DMS153 treated with DMSO at 0.1 percent for 48 hours (cell line): ENCODE results near the gene SND1.

Source experiments
- DNase-seq: peaks from one replicate; lab custom pipeline; 2025; ENCODE audit not compliant: unreplicated experiment; lab: John Stamatoyannopoulos, UW

The SND1 gene

DNA sequence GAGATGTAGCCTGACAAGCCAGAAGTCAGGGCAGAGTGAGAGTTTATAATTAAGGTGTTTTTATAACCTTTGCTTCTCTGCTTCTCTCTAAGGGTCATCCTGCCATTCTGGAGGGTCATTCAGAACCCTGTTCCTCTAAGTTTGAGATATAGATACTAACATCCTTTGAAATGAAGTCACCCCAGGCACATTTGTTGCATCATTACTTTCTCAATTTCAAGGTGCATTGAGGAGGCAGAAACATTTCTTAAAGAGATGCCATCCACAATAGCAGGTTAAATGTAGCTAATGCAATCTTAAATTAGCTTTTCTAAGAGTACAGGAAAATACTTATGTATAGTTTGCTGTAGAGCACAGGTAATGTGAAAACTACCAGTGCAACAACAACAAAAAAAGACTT is 272.9 kb downstream of the SND1 start:
- no peak for DNase-seq

DNA sequence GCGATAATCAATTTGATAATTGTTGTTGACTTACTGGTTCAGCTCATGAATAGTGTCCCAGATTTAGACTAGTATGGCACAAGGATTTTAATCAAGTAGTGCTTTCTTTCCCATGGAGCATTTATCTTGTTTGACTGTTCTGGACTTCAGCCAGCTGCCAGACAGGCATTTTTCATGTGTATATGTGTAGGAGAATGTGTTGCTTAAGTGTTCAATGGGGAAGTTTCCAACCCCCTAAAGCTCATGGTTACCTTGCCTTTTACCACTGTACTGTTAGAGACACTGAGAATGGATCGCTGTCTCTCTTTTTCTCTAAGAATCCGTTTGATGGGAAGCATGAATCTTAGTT is 275.3 kb downstream of the SND1 start:
- no peak for DNase-seq

DNA sequence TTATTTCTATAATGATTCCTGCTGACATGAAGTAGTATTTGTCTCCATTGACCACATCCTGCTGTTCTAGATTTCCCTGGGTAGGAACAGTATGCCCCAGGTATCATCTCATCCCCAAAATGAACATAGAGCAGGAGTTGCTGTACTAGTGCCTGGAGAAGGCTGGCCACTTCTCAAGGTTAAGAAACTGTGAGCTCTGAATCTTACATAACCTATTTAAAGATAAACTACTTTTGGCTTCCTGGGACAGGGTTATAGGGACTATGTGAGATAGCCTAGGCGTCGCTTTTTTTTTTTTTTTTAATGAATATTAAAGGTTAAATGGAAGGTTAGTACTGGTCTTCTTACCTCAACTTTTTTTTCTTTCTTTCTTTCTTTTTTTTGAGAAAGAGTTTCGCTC is 276.2 kb downstream of the SND1 start:
- DNase-seq = no peak

DNA sequence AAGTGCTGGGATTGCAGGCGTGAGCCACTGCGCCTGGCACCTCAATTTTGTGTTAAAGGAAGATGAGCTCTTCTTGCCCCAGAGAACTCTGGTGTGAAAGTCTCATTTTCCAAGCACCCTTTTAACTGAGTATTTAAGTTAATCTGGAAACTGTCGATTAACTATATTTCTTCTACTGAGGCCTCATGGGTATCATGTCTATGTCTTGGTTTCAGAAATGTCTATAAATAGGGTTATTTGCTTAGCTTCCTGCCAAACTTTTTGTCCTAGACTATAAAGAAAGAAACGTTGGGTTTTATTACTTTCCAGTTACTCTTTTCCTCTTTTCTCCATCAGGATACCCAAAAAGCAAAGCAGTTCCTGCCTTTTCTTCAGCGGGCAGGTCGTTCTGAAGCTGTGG is 276.9 kb downstream of the SND1 start:
- DNase-seq = no peak

DNA sequence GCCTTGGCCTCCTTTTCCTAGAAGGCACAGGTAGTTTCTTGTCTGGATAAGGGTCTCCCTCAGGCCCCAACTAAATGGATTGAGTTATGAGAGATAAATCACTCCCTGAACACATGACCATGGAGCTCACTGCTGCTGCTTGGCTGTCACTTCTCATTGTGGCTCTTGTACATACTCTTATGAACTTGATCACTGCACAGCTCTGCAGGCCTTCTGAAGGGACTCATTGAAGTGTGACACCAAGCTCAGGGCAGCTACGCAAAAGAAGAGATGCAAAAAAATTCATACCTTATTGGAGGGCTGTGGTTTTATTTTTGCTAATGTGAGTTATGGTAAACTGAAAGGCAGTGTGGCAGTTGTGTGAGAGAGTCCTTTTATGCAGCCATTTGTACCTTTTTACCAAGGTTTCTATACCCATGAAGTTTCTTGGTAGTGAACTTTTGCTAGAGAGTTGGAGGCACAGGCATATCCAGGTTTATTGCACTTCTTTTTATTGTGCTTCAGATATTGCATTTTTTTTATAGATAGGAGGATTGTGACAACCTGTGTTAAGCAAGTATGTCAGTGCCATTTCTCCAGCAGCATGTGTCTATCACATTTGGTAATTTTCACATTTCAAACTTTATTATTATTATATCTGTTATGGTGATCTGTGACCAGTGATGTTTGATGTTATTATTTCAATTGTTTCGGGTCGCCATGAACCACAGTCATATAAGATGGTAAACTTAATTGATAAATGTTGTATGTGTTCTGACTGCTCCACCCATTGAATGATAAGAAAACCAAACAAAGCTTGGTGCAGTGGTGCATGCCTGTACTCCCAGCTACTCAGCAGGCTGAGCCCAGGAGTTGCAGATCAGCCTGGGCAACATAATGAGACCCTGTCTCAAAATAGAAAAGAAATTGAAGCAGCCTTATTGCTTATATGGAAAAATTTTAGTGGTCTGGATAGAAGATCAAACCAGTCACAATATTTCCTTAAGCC is 278.6 kb downstream of the SND1 start:
- DNase-seq = no peak

DNA sequence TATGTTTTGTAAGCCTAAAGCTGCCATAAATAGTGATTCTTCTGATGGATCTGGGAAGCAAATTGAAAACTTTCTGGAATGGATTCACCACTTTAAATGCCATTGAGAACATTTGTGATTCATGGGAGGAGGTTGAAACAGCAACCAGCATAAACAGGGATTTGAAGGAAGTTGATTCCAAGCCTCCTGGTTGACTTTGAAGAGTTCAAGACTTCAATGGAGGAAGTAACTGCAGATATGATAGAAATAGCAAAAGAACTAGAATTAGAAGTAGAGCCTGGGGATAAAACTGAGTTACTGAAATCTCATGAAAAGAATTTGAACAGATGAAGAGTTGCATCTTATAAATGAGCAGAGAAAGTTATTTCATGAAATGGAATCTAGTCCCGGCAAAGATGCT is 280.1 kb downstream of the SND1 start:
- DNase-seq = no peak

DNA sequence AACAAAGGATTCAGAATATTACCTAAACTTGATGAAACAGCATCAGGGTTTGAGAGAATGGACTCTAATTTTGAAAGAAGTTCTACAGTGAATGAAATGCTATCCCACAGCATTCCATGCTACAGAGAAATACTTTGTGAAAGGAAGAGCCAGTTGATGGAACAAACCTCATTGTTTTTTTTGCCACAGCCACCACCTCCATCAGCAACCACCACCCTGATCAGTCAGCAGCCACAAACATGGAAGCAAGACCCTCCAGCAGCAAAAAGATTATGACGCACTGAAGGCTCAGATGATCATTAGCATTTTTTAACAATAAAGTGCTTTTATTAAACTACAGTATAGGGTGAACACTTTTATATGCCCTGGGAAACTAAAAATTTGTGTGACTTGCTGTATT is 280.5 kb downstream of the SND1 start:
- no peak for DNase-seq

DNA sequence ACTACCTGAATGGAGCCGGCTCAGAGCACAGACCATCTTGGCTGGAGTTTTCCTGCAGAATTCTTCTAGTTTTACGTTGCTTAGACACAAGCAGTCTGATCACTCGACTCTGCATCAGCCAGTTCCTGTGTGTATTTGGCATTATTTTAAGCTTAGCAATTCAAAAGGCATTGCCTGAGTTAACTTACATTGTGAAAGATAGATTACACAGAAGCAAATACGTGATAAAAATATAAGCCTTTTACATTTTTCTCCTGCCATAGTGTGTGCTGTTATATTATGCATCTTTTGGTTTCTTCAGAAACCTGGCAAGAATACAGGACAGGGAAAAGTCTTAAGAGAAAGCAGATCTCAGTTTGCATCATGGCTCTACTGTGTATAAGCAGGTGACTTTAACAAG is 281.2 kb downstream of the SND1 start:
- DNase-seq = no peak

DNA sequence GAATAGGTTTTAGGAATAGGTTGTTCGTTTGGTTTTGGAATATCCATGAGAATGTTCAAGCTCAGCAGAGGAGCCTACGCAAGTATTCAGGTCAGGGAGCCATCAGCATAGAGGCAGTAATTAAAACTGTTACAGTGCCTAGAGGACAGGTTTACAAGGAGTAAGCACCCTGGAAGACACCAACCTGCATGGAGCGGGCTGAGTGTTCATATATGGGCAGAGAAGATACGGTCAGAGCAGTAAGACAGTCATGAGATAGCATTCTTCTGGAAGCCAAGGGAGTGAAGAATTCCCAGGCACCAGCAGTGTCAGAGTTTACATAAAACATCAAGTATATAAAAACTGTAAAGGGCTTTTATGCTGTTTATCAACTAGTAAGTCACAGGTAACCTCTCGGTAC is 282.7 kb downstream of the SND1 start:
- no peak for DNase-seq

DNA sequence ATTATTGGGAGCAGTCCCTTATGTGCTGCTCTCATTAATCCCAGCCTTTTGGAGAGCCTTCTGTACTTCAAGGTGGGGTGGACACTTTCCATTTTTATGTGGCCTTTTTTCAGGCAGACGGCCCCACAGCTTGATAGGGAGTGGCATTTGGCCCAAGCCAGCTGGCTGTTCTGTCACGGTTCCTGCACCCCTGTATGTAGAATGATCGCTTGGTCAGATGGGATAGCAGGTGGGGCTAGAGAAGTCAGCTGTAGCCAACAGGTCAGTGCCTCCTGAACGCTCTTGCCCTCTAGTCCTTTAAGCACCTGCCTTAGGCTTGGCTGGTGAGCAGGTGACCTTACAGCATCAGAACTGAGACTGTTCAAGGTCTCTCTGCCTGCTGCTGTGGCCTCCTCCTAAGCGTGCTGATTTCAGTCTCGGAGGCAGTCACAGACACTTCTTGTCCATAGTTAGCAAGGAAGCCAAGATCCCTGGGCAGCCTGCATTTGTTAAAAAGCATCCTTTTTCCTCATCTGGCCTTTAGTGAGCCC is 283.9 kb downstream of the SND1 start:
- DNase-seq = no peak

DNA sequence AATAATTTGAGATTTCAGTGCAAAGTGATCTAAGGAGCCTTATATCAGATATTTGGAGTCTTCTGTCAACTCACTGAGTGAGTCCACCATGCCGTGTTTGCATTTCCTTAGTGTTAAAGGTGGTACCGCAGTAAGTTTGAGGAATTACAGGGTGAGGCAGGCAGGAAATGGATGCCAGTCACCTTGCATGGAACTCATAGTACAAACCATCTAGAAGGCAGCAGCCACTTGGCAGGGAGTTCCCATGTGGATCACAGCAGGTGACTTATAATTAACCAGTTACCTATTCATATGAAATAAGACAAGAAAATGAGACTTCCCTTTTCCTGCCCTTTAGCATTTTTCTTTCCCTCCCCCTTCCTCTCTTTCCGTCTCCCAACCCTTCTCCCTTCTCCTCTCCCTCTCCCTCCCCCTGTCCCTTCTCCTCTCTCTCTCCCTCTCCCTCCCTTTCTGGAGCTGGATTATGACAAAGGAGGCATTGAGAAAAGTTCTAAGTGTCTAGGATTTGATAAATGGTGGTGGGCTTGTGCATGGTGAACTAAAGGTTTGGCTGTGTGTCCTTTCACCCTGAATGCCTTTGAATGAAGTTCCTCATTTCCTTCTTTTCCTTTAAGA is 285.2 kb downstream of the SND1 start:
- no peak for DNase-seq

DNA sequence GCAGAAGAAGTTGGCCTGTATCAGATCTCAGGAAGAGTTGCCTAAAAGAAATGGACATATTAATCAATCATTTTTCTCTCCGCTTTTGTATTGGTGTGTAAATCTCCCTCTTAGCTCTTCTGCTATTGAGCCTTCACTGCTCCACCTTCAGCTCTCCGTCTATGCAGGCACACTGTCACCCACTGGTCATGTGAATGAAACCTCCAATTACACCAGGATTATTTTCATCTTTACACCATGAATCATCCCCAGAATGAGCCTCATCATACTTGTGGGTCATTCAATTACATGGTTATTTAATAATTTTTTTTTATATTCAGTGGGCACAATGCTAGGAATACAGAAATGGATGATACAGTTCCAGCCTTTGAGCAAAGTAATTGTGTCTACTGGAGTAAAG is 286.6 kb downstream of the SND1 start:
- no peak for DNase-seq

DNA sequence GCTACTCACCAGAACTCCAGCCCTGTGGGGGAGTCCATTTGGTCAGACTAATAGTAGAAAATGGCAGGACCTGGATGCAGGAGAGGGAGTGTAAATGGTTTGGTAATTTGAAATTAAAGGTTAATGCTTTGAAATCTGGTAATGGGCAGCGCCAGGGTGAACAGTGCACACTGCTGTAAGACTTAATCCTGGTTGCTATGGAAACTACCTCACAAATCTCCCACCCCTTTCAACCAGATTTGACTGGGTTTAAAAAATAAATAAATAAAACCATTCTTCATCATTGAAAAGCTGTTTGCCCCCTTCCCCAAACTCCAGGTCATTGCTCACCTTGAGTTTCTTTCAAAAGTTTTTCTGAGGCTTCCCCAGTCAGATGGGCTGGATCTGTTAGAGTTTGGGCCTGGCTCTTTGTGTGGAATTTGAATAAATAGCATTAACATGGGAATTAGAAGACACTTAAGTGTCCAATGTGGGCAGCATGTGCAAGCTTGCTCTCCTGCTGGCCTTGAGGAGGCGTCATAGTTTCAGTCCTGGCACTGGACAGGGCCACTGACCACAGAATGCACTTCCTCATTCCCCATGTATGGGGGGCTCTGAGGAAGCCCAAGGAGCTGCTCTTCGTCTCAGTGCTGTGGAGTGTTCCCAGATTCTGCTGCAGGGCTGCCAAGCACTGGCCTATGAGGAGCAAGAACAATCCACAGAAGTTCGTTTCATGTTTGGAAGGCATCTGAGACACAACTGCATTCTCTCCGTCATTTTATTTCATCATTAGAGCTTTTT is 288.6 kb downstream of the SND1 start:
- DNase-seq = no peak

DNA sequence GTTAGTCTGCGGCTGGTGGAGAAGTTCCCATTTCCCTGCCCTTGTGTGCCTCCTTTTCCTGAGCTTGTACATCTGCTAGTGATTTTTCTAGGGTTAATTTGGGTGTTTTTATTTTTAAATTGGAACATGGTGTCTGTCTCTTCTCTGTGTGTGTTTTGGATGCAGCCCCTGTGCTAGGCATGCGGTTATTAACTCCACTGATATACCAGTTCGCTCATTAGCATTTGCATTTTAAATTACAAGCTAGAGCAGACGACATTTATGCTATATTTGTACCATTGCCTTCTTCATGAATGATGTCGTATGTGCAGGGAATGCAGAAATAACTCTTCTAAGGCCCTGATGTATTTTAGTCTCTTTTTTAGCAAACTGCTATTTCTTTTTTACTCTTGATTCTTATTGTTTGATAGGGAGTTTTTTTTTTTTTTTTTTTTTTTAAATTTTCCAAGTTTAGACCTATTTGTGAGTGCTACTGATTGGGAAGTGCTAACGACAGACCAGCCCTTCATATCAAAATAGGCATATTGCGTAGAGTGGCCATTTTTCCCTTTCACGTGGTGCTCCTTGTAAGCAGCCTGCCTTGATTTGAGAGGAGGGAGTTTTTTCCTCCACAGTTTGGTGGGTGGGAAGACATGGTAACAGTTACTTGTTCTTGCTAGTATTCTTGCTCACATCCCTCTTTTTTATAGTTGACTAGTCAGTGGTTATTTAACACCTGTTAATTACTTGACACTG is 289.6 kb downstream of the SND1 start:
- DNase-seq = no peak

DNA sequence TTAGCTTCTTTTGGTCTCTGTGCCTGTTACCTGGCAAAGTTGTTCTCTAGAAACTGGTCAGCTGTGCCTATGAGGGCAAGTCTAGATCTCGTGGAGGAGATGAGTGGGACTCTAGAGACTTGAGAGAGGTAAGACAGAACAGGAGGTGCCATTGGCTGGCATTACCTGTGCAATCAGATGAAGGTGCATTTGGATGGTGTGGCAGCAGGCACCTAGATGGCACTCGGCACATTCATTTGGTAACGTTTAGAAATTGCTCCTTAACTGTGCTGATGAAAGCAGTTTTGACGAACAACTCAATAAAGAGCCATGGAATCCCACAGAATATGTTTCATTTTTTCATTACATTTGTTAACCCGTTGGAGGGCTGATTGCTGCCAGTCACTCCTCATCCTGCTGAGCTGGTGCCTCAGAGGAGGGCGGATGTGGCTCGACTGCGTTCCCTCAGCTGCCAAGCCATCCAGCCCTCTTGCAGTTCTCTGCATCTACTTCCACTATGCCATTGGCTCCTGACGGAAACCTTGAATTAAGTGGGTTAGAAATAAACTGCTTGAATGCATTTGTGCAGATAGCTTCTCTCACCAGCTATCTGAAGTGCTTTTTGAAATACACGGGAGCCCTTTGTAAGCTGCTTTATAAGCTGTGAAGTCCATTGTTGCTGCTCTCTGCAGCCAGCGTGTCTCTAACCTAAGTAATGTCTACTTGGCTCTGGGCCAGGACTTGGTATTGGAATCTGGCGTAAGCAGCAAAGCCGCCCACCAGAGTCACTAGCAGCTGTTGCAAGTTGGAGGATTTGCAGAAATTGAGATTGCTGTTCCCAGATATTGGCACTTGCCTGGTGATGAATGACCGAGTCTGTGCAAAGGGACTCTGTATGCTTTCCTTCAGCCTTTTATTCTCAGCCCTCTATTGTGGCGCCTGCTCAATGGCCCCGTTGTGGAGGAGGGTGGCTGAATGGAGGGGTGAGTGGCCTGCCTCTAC is 291.8 kb downstream of the SND1 start:
- DNase-seq = peak; percentile 74

DNA sequence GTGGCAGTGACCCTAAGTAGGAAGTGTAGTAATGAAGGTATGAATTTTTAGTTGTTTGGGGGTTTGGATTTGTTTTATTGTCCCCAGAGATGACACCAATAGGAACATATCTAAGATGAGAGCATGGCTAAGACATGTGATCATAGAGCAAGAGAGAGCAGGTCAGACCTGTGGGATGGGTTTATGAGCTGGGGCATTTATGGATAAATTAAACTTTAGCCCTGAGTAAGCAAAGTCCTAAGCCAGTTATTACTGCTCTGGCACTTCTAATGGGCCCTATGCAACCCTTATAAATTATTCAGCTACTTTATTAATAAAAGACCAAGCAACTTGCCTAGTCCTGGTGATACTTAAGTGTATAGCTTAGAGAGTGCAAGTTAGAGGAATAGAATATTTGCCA is 294.1 kb downstream of the SND1 start:
- DNase-seq = no peak

DNA sequence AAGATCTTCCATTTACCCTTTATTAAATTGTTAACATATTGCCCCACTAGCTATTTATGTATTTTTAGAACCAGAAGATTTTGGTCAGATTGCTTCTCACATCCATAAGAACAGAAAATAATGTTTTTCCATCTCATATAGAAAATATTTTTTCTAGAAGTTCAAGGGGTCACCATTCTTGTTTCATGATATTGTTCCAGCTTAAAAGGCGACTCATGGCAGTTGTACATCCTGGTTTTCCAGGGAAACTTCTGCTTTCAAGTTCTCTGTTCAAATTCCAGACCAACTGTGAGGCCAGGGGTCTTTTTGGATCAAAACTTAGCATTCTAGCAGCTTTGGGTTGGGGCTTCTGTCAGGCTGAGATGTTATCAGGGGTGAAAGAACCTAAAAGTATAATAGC is 294.9 kb downstream of the SND1 start:
- no peak for DNase-seq

DNA sequence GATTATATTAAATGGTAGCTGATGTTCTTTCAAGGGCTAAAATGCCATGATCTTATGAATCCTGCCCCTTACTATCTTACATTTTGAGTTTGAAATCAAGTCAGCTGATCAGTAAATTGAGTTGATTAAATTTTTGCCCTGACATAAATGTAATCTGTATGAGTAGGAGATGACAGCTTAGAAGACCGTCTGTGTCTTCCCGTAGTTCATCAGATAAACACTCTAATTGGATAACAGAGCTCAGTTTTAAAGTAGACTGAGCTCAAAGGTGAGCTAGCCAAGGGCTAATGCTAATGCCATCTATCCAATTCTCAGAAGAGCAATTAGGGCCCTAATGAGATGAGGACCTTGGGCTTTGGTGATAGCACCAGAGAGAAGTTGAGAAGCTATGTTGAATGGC is 296.3 kb downstream of the SND1 start:
- DNase-seq = no peak

DNA sequence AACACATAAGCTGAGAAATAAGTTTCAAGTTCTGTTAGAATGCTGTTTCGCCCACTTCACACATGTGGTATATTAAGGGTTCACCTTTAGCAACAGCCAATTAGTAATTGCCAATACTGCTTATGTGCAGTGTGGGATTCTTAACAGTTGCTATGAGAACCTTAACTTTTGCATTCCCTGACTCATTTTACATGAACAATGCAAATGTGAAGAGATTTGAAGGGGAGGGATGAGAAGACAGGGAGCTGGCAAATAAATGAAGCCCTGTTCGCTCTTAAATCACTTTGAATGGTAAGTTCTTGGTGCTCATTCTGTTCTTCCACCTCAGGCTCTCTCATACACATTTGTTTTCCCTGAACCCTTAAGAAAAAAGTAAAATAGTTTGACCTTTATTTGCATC is 296.9 kb downstream of the SND1 start:
- no peak for DNase-seq

DNA sequence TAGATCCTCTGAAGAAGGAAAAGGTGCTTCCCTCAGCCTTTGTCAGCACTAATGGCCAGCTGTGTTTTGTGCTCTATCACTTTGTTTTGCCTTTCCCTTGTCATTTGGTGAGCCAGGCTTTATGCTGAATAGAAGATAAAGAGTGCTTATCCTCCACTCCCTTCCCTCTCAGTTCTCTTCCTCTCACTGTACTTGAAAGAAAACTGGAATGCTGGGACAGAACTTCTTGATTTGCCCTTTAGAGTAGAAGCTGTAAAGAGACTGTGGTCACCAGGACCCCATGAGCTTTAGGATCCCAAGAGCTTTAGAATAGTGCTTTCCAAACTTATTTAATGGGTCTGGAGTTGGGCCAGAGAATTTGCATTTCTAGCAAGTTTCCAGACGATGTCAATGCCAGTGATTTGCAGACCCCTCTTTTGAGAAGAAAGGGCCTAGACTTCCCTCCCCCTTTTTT is 297.8 kb downstream of the SND1 start:
- DNase-seq = no peak
